ENCODE measurements around the gene CEL.

DNA sequence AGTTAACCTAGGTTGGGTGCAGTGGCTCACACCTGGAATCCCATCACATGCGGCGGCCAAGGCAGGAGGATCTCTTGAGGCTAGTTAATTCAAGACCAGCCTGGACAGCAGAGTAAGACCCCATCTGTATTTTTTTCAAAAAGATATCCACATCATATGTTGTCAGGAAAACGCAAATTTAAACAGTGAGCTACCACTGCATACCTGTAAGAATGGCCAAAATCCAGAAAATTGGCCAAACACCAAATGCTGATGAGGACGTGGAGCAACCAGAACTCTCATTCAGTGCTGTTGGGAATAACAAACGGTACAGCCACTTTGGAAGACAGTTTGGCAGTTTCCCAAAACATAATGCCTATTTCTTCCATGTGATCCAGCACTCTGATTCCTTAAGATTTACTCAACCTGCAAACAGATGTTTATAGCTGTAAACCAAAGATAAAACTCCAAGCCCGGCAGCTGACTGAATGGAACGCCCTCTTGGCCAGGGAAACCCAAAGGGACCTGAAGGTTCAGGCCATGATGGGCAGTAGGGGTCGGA lies 12.4 kb downstream of the CEL start:
- no peak for TF ChIP-seq POLR2AphosphoS5 (IDR thresholded peaks at IDR 0.05)
- TF ChIP-seq CTCF (IDR thresholded peaks at IDR 0.05 in 8 of 11, conservative IDR thresholded peaks at IDR 0.05 in 3 of 11), result no peak
- no peak for TF ChIP-seq POLR2A (IDR thresholded peaks at IDR 0.05)

Measured in spleen (tissue), 7 donors.